GM19328 (cell line): ENCODE results near the gene CACNG6.
"Not testable (repeated sequence)": the region's sequence is repeated elsewhere in the genome, so short reads cannot be mapped to it uniquely, and the experiment has no call there.

Experiments
- ATAC-seq: cut with Tn5 transposase; IDR thresholded peaks from one replicate; pipeline ENCODE4 v1.9.1; 2021; ENCODE audit warnings: mild to moderate bottlenecking, moderate library complexity; ENCODE audit not compliant: unreplicated experiment

The CACNG6 gene

DNA sequence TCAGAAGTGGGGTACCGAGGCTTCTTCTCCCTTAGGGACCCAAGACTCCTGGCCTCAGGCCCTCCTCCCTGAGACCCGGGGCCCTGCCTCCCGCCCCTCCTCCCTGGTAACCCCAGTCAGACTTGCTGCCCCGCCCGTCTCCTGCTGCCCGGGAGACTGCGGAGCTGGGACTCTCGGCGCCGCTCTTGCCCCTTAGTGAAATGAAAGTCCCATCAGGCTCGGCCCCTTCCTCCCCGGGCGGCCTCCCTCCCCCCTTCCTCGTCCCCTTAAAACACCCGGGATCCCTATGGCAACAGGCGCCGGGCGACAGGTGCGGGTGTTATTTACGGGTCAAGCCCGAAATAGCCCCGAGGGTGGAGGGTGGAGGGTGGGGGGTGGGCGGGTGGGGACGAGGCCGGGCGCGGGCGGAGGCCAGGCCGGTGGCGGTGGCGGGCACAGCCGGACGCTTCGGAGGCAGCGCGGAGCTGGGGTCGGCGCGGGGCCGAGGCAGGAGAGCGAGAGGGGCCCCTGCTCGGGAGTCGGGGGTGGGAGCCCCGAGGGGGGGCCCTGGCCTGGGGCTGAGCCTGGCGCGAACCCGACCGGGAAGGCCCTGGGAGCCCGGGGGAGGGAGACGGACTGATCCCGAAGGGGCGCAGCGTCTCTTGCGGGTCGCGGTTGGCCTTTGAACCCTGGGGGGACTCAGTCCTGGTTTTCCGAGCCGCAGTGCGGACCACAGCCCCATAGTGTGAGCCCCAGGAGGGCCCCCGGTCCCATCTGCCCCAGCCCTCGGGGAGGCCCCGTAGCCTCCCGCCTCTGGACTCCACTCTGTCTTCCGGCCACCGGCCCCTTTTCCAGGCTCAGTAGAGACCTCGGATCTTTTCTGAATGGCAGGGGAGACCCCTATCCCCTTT is at the start of gene CACNG6:
Gene CACNG6, plus strand, starts transcription at position 414 of the 890 bp plus-strand sequence. CDS start 1,241 bp downstream, outside the sequence.
- no peak for ATAC-seq

- ATAC-seq = no peak
These were observed 49.2 kb upstream of the CACNG6 start for GRCh38 chr19:53942001-53942786.

- no peak for ATAC-seq
These were observed 47.0 kb upstream of the CACNG6 start for GRCh38 chr19:53944416-53944815.

DNA sequence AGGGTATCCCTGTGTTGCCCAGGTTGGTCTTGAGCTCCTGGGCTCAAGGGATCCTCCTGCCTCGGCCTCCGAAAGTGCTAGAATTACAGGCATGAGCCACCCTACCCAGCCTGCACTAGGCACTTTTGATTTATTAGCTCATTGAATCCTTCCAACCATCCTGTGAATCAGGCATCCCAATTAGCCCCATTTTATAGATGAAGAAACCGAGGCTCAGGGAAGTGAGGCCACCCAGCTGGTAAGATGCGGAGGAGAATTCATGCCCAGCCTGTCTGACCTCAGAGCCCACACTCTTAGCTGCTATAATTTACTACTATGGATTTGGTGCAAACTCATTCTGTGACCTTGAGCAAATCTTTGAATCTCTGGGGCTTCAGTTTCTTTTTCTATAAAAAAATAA is 46.5 kb upstream of the CACNG6 start:
- ATAC-seq = no peak

GRCh38 chr19:53945441-53945840 is 46.0 kb upstream of the CACNG6 start:
- no peak for ATAC-seq

DNA sequence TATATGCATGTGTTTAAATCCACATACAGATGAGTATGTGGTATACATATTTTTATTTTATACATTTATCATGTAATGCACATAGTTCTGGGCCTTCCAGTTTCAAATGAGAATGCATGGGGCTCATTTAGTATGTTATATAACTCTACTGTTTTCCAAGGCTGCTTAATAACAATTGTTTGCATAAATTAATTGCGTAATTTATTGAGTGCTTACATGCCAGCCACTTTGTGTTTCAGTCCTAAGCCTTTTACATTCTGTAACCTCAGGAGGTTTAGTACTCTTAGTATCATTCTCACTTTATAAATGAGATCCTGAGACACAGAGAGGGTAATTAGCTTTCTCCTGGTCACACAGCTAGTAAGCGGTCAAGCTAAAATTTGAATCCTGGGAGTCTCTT is 45.4 kb upstream of the CACNG6 start:
- ATAC-seq = no peak

GRCh38 chr19:53947624-53948023 is 43.8 kb upstream of the CACNG6 start:
- no peak for ATAC-seq

DNA sequence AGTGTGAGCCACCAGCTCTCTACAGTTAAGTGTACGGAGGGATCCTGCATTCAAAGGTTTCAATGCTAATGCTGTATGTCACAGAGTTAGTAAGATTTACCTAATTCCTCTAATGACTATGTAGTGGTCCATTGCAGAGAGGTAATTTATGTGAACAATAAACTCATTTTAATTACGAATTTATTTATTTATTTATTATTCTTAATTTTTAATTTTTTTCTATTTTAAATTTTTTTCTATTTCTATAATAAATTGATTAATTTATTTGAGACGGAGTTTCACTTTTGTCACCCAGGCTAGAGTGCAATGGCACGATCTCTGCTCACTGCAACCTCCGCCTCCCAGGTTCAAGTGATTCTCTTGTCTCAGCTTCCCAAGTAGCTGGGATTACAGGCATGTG is 42.8 kb upstream of the CACNG6 start:
- ATAC-seq = not testable (repeated sequence)

GRCh38 chr19:53951436-53951835 is 40.0 kb upstream of the CACNG6 start:
- ATAC-seq = no peak

DNA sequence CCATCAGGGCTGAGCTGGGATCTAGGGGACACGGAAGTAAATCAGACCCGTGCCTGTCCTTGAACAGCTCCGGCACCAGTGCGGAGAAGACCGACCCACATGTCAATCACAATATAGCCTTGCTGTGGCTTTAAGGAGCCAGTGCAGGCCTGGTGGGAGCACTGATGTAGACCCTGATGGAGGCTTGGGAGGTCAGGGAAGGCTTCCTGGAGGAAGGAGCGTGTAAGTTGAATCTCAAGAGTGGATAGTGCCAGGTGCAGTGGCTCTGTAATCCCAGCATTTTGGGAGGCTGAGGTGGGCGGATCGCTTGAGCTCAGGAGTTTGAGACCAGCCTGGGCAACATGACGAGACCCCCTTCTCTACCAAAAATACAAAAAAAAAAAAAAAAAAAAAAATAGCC is 39.5 kb upstream of the CACNG6 start:
- ATAC-seq = no peak

DNA sequence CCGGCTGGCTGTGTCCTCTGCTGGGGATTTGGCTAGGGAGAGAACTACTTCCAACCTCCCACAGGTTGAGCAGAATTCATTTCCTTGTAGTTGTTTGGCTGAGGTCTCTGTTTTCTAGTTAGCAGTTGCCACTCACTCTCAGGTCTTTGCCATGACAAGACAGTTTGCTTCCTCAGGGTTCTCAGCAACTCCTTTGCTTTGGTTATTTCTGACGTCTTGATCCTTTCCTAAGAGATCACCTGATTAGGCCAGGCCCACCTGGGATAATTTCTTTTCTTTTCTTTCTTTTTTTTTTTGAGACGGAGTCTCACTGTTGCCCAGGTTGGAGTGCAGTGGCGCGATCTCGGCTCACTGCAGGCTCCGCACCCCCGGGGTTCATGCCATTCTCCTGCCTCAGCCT is 38.1 kb upstream of the CACNG6 start:
- ATAC-seq = no peak

GRCh38 chr19:53957448-53958167 is 33.8 kb upstream of the CACNG6 start:
- no peak for ATAC-seq

- no peak for ATAC-seq
These were observed 33.3 kb upstream of the CACNG6 start for GRCh38 chr19:53958168-53958571.

DNA sequence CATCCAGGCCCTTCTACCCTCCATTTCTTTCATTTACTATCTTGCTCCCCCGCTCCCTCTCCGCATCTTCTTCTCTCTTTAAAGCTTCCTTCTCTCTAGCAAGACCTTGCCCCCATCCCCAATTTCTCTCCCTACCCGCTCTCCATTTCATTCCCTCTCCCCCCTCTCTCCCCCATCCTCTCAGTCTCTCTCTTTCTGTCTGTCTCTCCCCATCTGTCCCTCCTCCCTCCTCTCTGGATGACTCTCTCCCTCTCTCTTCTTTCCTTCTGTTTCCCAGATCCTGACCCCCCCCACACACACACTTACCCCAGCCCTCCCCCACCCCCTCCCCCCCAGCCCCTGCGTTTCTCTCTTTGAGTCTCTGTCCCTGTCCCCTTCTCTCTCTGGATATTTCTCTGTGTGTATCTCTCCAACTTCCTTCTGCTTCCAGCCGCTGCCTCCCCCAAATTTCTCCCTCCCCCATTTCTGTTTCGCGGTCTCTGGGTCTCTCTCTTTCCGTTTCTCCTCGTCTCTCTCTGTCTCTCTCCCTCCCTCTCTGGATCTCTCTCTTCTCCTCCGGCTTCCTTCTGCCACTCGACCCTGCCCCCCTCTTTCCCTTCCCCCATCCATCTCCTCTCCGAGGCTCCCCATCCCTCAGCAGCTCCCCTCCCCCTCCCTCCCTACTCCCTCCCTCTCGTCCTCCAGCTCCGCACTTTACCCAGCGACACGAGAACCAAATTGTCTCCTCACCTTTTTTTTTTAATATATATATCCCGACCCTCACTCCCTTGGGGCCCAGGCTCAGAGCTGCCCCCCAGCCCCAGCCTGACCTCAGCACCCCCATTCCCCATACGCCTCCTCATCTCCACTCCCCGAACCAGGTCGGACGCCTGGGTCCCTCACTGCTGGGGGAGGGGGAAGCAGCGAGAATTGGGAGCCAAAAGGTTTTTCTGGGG is 32.3 kb upstream of the CACNG6 start:
- no peak for ATAC-seq

- ATAC-seq = no peak
These were observed 31.2 kb upstream of the CACNG6 start for GRCh38 chr19:53960187-53960586.

GRCh38 chr19:53960886-53961285 is 30.6 kb upstream of the CACNG6 start:
- no peak for ATAC-seq

GRCh38 chr19:53961523-53962356 is 29.7 kb upstream of the CACNG6 start:
- ATAC-seq = no peak

DNA sequence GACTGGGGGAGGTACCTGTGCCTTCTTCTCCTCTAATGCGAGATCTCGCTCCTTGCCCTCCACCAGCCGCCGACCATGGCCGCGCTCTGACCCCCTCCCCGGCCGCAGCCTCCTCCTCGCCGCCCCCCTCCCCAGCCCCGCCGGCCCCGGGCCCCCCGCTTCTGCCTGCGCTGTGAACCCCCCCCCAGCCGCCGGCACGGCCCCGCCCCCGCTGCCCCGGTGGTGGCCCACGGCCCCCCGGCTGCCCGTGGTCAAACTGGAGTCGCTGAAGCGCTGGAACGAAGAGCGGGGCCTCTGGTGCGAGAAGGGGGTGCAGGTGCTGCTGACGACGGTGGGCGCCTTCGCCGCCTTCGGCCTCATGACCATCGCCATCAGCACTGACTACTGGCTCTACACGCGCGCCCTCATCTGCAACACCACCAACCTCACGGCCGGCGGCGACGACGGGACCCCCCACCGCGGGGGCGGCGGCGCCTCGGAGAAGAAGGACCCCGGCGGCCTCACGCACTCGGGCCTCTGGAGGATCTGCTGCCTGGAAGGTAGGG is 28.5 kb upstream of the CACNG6 start, which contains the start of gene CACNG8:
Gene CACNG8, plus strand, starts transcription at position 51 of the 545 bp plus-strand sequence.
- ATAC-seq = no peak

DNA sequence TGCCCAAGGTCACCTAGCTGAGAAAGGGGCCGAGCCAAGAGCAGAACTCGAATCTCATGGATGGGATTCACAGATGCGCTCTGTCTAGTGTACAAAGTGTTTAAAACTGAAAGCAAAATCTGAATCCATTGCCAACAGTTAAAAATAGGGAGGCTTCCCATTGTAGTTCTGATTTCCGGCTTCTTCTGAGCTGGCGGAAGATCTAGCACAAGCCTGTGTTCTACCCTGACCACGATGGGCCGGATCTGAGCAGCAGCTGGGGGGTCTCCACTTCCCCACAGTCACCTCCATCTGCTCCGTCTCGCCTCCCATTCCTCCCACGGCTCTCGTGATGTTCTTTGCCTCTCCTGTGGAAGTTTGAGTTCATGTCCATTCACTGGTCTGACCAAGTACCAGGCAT is 26.3 kb upstream of the CACNG6 start:
- ATAC-seq = no peak
